Measurements from ENCODE around the gene TBPL1. TPM values are rescaled to one million over a fixed set of nuclear protein-coding genes. Genes with fewer than 3 reads are reported as not detected.
"Not testable (repeated sequence)": the region's sequence is repeated elsewhere in the genome, so short reads cannot be mapped to it uniquely, and the experiment has no call there.

TBPL1 gene
- total RNA-seq, 4 donors from 2014 or later: 4.8 to 14.9 (median 6.6) TPM

DNA sequence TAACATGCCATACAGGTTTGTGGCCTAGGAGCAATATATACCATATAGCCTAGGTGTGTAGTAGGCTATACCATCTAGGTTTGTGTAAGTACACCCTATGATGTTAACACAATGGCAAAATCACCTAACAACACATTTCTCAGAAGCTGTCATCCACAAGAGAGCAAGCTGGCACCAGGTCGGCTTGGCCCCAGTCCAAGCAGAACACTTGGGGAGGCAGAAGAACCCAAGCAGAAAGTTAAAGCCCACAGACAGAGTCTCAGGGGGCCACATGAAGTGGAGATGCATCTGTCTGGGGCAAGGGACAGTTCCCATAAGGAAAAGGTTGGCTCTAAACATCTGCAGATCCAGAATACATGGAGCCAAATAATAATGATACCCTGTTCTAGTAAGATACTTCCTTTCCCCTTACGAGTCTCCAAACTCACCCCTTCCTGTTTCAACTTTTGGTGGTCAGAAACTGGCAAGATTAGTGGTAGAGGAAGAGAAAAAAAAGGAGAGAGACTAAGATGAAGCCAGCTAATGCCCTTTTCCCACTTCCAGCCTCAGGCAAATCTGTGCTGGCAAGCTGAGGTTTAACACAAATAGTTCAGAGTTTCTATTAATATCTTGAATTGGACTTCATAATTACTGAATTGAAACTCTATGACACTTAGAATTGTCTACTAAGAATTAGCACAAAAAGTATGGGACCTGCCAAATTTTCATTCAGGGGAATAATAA is 34.7 kb upstream of the TBPL1 start:
- H3K27me3 ChIP-seq: no peaks in the 10 kb centered on the region
- 51 to 69% methylated on average over 2 of the region's 2 CpGs for WGBS, 2 donors
- H3K4me3 ChIP-seq: no peak overlapping the region
- no peak overlapping the region for H3K27ac ChIP-seq
- H3K4me1 ChIP-seq: peaks cover 0 to 4% (median 0%) of the 10 kb centered on the region in 4 donors
- peaks cover 0 to 6% (median 2%) of the 10 kb centered on the region in 4 donors for H3K9me3 ChIP-seq
- DNase-seq (ENCODE audit: low spot score in 2 of 2): no peak
- H3K36me3 ChIP-seq: no peaks in the 10 kb centered on the region
- TF ChIP-seq EP300 (IDR thresholded peaks at IDR 0.05) (no peak), POLR2A (IDR thresholded peaks at IDR 0.05) (no peak)
- TF ChIP-seq, protein P1, sequence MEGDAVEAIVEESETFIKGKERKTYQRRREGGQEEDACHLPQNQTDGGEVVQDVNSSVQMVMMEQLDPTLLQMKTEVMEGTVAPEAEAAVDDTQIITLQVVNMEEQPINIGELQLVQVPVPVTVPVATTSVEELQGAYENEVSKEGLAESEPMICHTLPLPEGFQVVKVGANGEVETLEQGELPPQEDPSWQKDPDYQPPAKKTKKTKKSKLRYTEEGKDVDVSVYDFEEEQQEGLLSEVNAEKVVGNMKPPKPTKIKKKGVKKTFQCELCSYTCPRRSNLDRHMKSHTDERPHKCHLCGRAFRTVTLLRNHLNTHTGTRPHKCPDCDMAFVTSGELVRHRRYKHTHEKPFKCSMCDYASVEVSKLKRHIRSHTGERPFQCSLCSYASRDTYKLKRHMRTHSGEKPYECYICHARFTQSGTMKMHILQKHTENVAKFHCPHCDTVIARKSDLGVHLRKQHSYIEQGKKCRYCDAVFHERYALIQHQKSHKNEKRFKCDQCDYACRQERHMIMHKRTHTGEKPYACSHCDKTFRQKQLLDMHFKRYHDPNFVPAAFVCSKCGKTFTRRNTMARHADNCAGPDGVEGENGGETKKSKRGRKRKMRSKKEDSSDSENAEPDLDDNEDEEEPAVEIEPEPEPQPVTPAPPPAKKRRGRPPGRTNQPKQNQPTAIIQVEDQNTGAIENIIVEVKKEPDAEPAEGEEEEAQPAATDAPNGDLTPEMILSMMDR (IDR thresholded peaks at IDR 0.05): no peak

DNA sequence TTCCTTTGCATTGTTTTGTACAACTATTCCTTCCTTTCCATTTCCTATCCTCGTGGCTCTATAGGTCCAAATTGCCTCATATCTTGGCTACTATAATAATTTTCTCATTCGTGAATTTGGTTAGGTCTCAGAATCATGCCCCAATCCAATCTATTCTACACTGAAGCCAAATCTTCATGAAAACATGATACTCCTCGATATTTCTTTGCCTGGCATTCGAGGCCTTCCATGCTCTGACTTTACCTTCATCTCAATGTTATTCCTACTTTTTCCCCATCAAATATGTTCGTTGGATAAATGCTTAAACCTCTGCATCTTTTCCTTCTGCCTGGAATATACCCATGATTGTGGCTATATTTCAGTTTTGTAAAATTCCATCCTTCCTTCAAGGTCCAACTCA is 33.7 kb upstream of the TBPL1 start:
- DNase-seq (ENCODE audit: low spot score in 2 of 2): no peak
- WGBS, 2 donors: 89 to 90% methylated on average over 5 of the region's 5 CpGs

DNA sequence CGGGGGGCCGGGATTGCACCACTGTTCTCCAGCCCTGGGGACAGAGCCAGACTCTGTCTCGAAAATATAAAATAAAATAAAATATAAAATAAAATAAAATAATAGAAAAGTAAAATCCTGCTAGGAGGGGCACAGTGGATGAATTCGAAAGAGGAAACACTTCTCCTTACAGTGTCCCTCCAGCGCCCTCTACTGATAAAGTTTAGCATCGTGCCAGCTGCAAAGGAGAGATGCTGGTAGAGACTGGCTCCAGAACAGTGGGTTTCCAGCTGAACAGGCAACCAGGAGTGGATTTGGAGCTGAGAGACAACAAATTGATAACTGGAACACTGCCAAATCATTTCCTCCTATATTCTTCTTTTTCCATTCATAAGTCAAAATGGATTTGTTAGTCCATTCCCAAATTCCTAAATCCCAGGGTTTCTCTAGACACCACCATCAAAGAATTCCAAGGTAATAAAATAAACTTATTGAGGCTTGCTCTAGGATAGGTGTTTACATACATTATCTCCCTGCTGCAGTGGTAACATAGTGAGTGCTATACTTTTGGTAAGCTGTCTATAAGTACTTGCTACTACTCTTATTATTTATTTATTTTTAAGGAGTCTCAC is 31.7 kb upstream of the TBPL1 start:
- H3K27ac ChIP-seq: no peak overlapping the region
- TF ChIP-seq, protein P1 (IDR thresholded peaks at IDR 0.05): peak; percentile 45 to 83 (median 60)
- TF ChIP-seq POLR2A (IDR thresholded peaks at IDR 0.05): no peak
- peaks cover 0 to 4% (median 0%) of the 10 kb centered on the region in 4 donors for H3K4me1 ChIP-seq
- no peaks in the 10 kb centered on the region for H3K9me3 ChIP-seq
- no peak overlapping the region for H3K4me3 ChIP-seq
- peak; percentile 83 to 96 for DNase-seq (ENCODE audit: low spot score in 2 of 2)
- WGBS, 2 donors: 27 to 30% methylated on average over 6 of the region's 6 CpGs
- H3K36me3 ChIP-seq: no peaks in the 10 kb centered on the region
- H3K27me3 ChIP-seq: peaks cover 0 to 7% of the 10 kb centered on the region in 2 donors

More for the DNA sequence above, 33.7 kb upstream of the TBPL1 start:
- Histone ChIP-seq H3K9me3 (no peaks in the 10 kb centered on the region), H3K4me1 (peaks cover 0 to 4% (median 0%) of the 10 kb centered on the region in 4 donors), H3K27me3 (no peaks in the 10 kb centered on the region), H3K4me3 (no peak overlapping the region), H3K27ac (no peak overlapping the region), H3K36me3 (no peaks in the 10 kb centered on the region)
- TF ChIP-seq POLR2A (IDR thresholded peaks at IDR 0.05) (no peak), EP300 (IDR thresholded peaks at IDR 0.05) (no peak)
- TF ChIP-seq, protein P1 (IDR thresholded peaks at IDR 0.05): no peak

DNA sequence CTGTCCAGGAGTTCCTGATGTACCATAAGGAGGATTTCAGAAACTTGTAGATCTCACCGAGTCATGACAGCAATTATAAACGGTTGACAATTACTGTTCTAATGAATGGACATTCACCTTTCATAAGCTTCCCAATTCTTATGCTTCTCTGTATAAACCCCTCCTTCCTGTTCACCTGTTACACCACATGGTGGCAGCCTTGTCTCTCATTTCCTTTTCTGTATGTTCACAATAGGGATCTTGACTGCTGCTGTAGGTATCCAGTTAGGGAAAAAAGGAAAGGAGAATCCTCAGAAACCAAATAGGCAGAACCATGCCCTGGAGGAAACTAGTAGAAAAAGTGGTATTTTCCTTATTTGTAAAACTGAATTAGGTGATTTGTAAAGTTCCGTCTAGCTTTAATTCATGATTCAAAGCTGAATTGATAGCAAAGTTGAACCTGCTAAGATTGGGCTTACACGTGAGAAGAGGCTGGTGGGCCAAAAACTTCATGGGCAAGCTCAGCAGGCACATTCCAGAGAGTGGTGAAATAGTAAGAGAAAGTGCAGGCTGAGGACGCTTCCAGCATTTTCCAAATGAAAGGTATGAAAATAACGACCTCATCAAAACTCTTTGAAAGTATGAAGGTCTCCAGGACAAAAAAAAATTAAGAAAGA is 29.0 kb upstream of the TBPL1 start:
- no peak for TF ChIP-seq EP300 (IDR thresholded peaks at IDR 0.05)
- TF ChIP-seq, protein P1 (IDR thresholded peaks at IDR 0.05): peak; percentile 73 to 90 (median 85)
- no peaks in the 10 kb centered on the region for H3K9me3 ChIP-seq
- 22 to 27% methylated on average over 6 of the region's 6 CpGs for WGBS, 2 donors
- peaks cover 0 to 7% of the 10 kb centered on the region in 2 donors for H3K27me3 ChIP-seq
- H3K4me3 ChIP-seq: no peak overlapping the region
- H3K4me1 ChIP-seq: no peaks in the 10 kb centered on the region
- H3K36me3 ChIP-seq: no peaks in the 10 kb centered on the region
- no peak overlapping the region for H3K27ac ChIP-seq
- peak; percentile 45 to 87 for DNase-seq (ENCODE audit: low spot score in 2 of 2)

DNA sequence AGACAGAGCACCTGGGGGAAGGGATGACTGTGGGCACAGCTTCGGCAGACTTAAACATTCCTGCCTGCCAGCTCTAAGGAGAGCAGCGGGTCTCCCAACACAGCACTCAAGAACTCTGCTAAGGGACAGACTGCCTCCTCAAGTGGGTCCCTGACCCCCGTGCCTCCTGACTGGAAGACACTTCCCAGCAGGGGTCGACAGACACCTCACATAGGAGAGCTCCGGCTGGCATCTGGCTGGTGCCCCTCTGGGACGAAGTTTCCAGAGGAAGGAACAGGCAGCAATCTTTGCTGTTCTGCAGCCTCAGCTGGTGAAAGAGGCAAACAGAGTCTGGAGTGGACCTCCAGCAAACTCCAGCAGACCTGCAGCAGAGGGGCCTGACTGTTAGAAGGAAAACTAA is 21.8 kb upstream of the TBPL1 start:
- WGBS, 2 donors: 72 to 93% methylated on average over 3 to 6 of the region's 6 CpGs
- H3K36me3 ChIP-seq; H3K4me3 ChIP-seq; H3K4me1 ChIP-seq; H3K27me3 ChIP-seq; H3K27ac ChIP-seq; DNase-seq (ENCODE audit: low spot score in 2 of 2): not testable (repeated sequence)
- peaks cover 0 to 15% (median 0%) of the 10 kb centered on the region in 4 donors for H3K9me3 ChIP-seq

DNA sequence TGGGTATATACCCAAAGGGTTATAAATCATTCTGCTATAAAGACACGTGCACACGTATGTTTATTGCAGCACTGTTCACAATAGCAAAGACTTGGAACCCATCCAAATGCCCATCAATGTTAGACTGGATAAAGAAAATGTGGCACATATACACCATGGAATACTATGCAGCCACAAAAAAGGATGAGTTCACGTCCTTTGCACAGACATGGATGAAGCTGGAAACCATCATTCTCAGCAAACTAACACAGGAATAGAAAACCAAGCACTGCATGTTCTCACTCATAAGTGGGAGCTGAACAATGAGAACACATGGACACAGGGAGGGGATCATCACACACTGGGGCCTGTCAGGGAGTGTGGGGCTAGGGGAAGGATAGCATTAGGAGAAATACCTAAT is 16.7 kb upstream of the TBPL1 start:
- not testable (repeated sequence) for H3K4me3 ChIP-seq; H3K27ac ChIP-seq; H3K4me1 ChIP-seq; H3K27me3 ChIP-seq; DNase-seq (ENCODE audit: low spot score in 2 of 2); H3K36me3 ChIP-seq
- peaks cover 0 to 15% (median 0%) of the 10 kb centered on the region in 4 donors for H3K9me3 ChIP-seq
- 90 to 93% methylated on average over 3 of the region's 3 CpGs for WGBS, 2 donors

Data from tibial nerve (tissue), 4 donors.